HepG2 (cell line): ENCODE data around the gene DRC7. TPM values are rescaled to one million over a fixed set of nuclear protein-coding genes. Genes with fewer than 3 reads are reported as not detected.
A peak's percentile ranks its signal among the peaks of the same experiment; 100 is the strongest.

Source experiments
- CCDC6 ChIP-seq: sonication (generic); formaldehyde crosslinking; IDR thresholded peaks from 2 replicates; pipeline ENCODE4 v1.8.1; 2022; ENCODE audit warnings: mild to moderate bottlenecking, missing genetic modification reagents, moderate library complexity
- HNF4G ChIP-seq, 2 experiments: sonication (generic) in 1 of 2; formaldehyde crosslinking in 1 of 2; IDR thresholded peaks; 2 replicates each; pipeline versions ENCODE4 v1.4.0 to v1.6.1; 2011 to 2020; ENCODE audit warnings: borderline replicate concordance in 2 of 2, low read depth in 2 of 2, mild to moderate bottlenecking in 2 of 2, low read length in 1 of 2, missing genetic modification reagents in 1 of 2, moderate library complexity in 1 of 2
- HOXA3 ChIP-seq: sonication (generic); formaldehyde crosslinking; IDR thresholded peaks from 2 replicates; pipeline ENCODE4 v1.5.0; 2020; ENCODE audit warnings: missing genetic modification reagents
- PCBP1 ChIP-seq: fragments of 200-400 bp; formaldehyde crosslinking; IDR thresholded peaks from 2 replicates; pipeline ENCODE4 v1.6.1; 2017; ENCODE audit warnings: mild to moderate bottlenecking, low read depth, low read length, borderline replicate concordance
- POGZ ChIP-seq: sonication (generic); formaldehyde crosslinking; IDR thresholded peaks from 2 replicates; pipeline ENCODE4 v1.4.0; 2020; ENCODE audit warnings: mild to moderate bottlenecking, missing genetic modification reagents
- POLR2AphosphoS5 ChIP-seq: IDR thresholded peaks from 2 replicates; pipeline ENCODE4 v1.6.1; 2012; ENCODE audit warnings: low read depth, low read length
- RFX5 ChIP-seq: IDR thresholded peaks from 2 replicates; pipeline ENCODE4 v1.6.1; 2011; ENCODE audit warnings: low read depth, low read length, improper control_type of control experiment
- SAP130 ChIP-seq: IDR thresholded peaks from 2 replicates; pipeline ENCODE4 v1.6.1; 2016; ENCODE audit warnings: low read depth
- TBP ChIP-seq: sonication (generic); formaldehyde crosslinking; IDR thresholded peaks from 2 replicates; pipeline ENCODE4 v1.5.0; 2020; ENCODE audit warnings: missing genetic modification reagents
- ZFX ChIP-seq: sonication (generic); formaldehyde crosslinking; IDR thresholded peaks from 2 replicates; pipeline ENCODE4 v1.4.0; 2020; ENCODE audit warnings: mild to moderate bottlenecking, low read depth, missing genetic modification reagents, moderate library complexity
- ZMYM2 ChIP-seq: sonication (generic); formaldehyde crosslinking; IDR thresholded peaks from 2 replicates; pipeline ENCODE4 v1.8.0; 2022; ENCODE audit warnings: mild to moderate bottlenecking, missing genetic modification reagents
- ZNF143 ChIP-seq: sonication (generic); formaldehyde crosslinking; IDR thresholded peaks from 2 replicates; pipeline ENCODE4 v1.4.0; 2020; ENCODE audit warnings: missing genetic modification reagents
- ZNF335 ChIP-seq: sonication (generic); formaldehyde crosslinking; IDR thresholded peaks from 2 replicates; pipeline ENCODE4 v1.4.0; 2020; ENCODE audit warnings: missing genetic modification reagents
- ZNF556 ChIP-seq: sonication (generic); formaldehyde crosslinking; IDR thresholded peaks from 2 replicates; pipeline ENCODE4 v1.4.0; 2020; ENCODE audit warnings: mild to moderate bottlenecking, missing genetic modification reagents, borderline replicate concordance
- ZNF670 ChIP-seq: sonication (generic); formaldehyde crosslinking; IDR thresholded peaks from 2 replicates; pipeline ENCODE4 v1.8.0; 2022; ENCODE audit warnings: mild to moderate bottlenecking, missing genetic modification reagents, borderline replicate concordance
- ZNF746 ChIP-seq: sonication (generic); formaldehyde crosslinking; IDR thresholded peaks from 2 replicates; pipeline ENCODE4 v1.8.0; 2022; ENCODE audit warnings: mild to moderate bottlenecking, missing genetic modification reagents
- ZNF776 ChIP-seq: sonication (generic); formaldehyde crosslinking; IDR thresholded peaks from 2 replicates; pipeline ENCODE4 v1.4.0; 2020; ENCODE audit warnings: mild to moderate bottlenecking, missing genetic modification reagents
- ZNF792 ChIP-seq: IDR thresholded peaks from 2 replicates; pipeline ENCODE4 v1.6.1; 2016
- polyA plus RNA-seq, 8 experiments: library from polyadenylated mRNA; depleted of rRNA in 3 of 8; stranded (reverse) in 7 of 8; unstranded in 1 of 8; fragments of >200 nt; fragmentation: Illumina TruSeq in 4 of 8; extraction: Trizol in 4 of 8; gene quantifications; 2 replicates each; pipeline versions ENCODE4 v1.2.1 to v1.2.3, GENCODE V29; 2011 to 2016; ENCODE audit warnings: low read depth in 4 of 8, missing spikeins in 1 of 8, mixed read lengths in 1 of 8; ENCODE audit not compliant: insufficient read depth in 1 of 8
- total RNA-seq, 5 experiments: library from RNA; depleted of rRNA; stranded (reverse); fragments of >200 nt; fragmentation: Illumina TruSeq; extraction: Trizol; gene quantifications; 2 replicates each; pipeline ENCODE4 v1.2.3, GENCODE V29; 2016; ENCODE audit warnings: low read depth in 1 of 5
- TF ChIP-seq, protein P1 (sequence below): sonication (generic); formaldehyde crosslinking; conservative IDR thresholded peaks from 2 replicates; pipeline ENCODE4 v1.4.0; 2020; ENCODE audit warnings: mild to moderate bottlenecking, missing genetic modification reagents, moderate library complexity
- TF ChIP-seq, protein P2 (sequence below): sonication (generic); formaldehyde crosslinking; IDR thresholded peaks from 2 replicates; pipeline ENCODE4 v1.5.0; 2020; ENCODE audit warnings: mild to moderate bottlenecking, missing genetic modification reagents
- TF ChIP-seq, protein P3 (sequence below): sonication (generic); formaldehyde crosslinking; IDR thresholded peaks from 2 replicates; pipeline ENCODE4 v1.4.0; 2020; ENCODE audit warnings: missing genetic modification reagents
- TF ChIP-seq, protein P4 (sequence below): sonication (generic); formaldehyde crosslinking; conservative IDR thresholded peaks from 2 replicates; pipeline ENCODE4 v1.8.1; 2023; ENCODE audit warnings: missing genetic modification reagents

The DRC7 gene
- total and polyA plus RNA-seq, 2 of the 13 experiments (the other 11 are each of a cell fraction or from before 2014, with no cell fraction given) = 2.7 to 3.4 TPM

DNA sequence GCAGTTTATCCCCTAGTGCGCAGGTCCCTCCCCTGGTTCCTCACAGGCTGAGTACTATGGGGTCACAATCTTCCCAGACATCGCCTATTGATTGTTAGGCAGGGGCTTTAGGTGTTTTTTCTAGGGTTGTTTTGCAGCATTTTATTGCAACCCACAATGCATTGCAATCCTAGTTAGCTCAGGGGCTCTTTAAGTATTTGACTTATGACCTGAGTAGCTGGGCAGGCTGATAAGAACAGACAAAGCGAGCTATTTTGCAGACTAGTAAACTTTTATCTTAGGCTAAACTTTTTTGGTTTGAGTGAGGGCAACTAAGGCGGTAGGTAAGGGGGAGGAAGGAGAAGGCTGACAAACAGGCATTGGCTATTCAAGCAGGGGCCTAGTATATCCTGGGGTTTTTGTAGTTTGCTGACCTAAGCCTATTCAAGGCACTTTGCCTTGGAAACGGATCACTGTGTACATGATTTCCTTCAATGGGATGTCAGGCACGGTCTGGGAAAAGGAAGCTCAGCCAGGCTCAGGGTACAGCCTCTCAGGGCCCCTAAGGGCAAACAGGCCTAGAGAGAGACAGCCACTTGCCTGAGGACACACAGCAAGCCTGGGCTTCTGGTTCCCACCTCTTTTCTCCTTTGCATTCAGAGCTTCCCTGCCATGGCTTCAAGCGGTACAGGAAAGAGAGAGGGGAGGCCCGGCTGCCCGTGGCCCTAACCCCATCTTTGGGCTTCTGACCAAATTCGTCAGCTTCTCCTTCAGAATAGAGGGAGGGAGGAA is 6.4 kb downstream of the DRC7 start (continued):
- TF ChIP-seq, protein P1, sequence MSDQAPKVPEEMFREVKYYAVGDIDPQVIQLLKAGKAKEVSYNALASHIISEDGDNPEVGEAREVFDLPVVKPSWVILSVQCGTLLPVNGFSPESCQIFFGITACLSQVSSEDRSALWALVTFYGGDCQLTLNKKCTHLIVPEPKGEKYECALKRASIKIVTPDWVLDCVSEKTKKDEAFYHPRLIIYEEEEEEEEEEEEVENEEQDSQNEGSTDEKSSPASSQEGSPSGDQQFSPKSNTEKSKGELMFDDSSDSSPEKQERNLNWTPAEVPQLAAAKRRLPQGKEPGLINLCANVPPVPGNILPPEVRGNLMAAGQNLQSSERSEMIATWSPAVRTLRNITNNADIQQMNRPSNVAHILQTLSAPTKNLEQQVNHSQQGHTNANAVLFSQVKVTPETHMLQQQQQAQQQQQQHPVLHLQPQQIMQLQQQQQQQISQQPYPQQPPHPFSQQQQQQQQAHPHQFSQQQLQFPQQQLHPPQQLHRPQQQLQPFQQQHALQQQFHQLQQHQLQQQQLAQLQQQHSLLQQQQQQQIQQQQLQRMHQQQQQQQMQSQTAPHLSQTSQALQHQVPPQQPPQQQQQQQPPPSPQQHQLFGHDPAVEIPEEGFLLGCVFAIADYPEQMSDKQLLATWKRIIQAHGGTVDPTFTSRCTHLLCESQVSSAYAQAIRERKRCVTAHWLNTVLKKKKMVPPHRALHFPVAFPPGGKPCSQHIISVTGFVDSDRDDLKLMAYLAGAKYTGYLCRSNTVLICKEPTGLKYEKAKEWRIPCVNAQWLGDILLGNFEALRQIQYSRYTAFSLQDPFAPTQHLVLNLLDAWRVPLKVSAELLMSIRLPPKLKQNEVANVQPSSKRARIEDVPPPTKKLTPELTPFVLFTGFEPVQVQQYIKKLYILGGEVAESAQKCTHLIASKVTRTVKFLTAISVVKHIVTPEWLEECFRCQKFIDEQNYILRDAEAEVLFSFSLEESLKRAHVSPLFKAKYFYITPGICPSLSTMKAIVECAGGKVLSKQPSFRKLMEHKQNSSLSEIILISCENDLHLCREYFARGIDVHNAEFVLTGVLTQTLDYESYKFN (CRISPR knock-in tag) = peak; percentile 69
- TF ChIP-seq, protein P2, sequence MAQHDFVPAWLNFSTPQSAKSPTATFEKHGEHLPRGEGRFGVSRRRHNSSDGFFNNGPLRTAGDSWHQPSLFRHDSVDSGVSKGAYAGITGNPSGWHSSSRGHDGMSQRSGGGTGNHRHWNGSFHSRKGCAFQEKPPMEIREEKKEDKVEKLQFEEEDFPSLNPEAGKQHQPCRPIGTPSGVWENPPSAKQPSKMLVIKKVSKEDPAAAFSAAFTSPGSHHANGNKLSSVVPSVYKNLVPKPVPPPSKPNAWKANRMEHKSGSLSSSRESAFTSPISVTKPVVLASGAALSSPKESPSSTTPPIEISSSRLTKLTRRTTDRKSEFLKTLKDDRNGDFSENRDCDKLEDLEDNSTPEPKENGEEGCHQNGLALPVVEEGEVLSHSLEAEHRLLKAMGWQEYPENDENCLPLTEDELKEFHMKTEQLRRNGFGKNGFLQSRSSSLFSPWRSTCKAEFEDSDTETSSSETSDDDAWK = no peak
- peak; percentile 13; the same call in 1 of the 2 replicates for TF ChIP-seq POGZ
- 0 out of 2 replicates have a peak, but pooled peaks have one; percentile 45 for TF ChIP-seq ZMYM2
- no peak for TF ChIP-seq ZNF670 (CRISPR knock-in tag)
- TF ChIP-seq HOXA3 (CRISPR knock-in tag) = 0 out of 2 replicates have a peak, but pooled peaks have one; percentile 18
- TF ChIP-seq, protein P3, sequence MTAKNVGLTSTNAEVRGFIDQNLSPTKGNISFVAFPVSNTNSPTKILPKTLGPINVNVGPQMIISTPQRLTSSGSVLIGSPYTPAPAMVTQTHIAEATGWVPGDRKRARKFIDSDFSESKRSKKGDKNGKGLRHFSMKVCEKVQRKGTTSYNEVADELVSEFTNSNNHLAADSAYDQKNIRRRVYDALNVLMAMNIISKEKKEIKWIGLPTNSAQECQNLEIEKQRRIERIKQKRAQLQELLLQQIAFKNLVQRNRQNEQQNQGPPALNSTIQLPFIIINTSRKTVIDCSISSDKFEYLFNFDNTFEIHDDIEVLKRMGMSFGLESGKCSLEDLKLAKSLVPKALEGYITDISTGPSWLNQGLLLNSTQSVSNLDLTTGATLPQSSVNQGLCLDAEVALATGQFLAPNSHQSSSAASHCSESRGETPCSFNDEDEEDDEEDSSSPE (CRISPR knock-in tag) = 0 out of 2 replicates have a peak, but pooled peaks have one; percentile 11
- TF ChIP-seq TBP (CRISPR knock-in tag) = no peak
- no peak for TF ChIP-seq PCBP1
- TF ChIP-seq ZNF556 = peak; percentile 49; the same call in 1 of the 2 replicates
- TF ChIP-seq HNF4G (IDR thresholded peaks at IDR 0.05; ENCODE audit: borderline replicate concordance, low read depth, low read length) = no peak
- TF ChIP-seq HNF4G (CRISPR knock-in tag; IDR thresholded peaks at IDR 0.05; ENCODE audit: borderline replicate concordance, low read depth) = no peak
- peak; percentile 64 for TF ChIP-seq ZFX (CRISPR knock-in tag)
- TF ChIP-seq ZNF335 = 0 out of 2 replicates have a peak, but pooled peaks have one; percentile 60
- TF ChIP-seq ZNF792 (CRISPR knock-in tag) = peak; percentile 40; the same call in 1 of the 2 replicates
- 0 out of 2 replicates have a peak, but pooled peaks have one; percentile 23 for TF ChIP-seq CCDC6 (CRISPR knock-in tag)
- TF ChIP-seq SAP130 (CRISPR knock-in tag) = peak; percentile 47; the same call in 1 of the 2 replicates
- TF ChIP-seq, protein P4, sequence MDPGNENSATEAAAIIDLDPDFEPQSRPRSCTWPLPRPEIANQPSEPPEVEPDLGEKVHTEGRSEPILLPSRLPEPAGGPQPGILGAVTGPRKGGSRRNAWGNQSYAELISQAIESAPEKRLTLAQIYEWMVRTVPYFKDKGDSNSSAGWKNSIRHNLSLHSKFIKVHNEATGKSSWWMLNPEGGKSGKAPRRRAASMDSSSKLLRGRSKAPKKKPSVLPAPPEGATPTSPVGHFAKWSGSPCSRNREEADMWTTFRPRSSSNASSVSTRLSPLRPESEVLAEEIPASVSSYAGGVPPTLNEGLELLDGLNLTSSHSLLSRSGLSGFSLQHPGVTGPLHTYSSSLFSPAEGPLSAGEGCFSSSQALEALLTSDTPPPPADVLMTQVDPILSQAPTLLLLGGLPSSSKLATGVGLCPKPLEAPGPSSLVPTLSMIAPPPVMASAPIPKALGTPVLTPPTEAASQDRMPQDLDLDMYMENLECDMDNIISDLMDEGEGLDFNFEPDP (CRISPR knock-in tag) = 0 out of 2 replicates have a peak, but pooled peaks have one; percentile 64
- TF ChIP-seq RFX5 = 0 out of 2 replicates have a peak, but pooled peaks have one; percentile 3
- no peak for TF ChIP-seq POLR2AphosphoS5
- no peak for TF ChIP-seq ZNF746 (CRISPR knock-in tag)
- no peak for TF ChIP-seq ZNF776 (CRISPR knock-in tag)
- TF ChIP-seq ZNF143 (CRISPR knock-in tag) = peak; percentile 79
